CD4-positive, alpha-beta memory T cell (primary cell): Measurements from ENCODE around the gene DHRS3. TPM values are rescaled to one million over a fixed set of nuclear protein-coding genes. Genes with fewer than 3 reads are reported as not detected.

Experiments
- CTCF ChIA-PET: fragments of 350-600 bp; sonication (Branson Sonifier 250); formaldehyde crosslinking; loops from one replicate; lab custom pipeline; 2021; ENCODE audit warnings: inconsistent platforms; ENCODE audit not compliant: partially characterized antibody; lab: Charles Lee
- POLR2A ChIA-PET: fragments of 350-600 bp; sonication (Branson Sonifier 250); formaldehyde crosslinking; loops from one replicate; lab custom pipeline; 2021; ENCODE audit not compliant: partially characterized antibody; lab: Charles Lee
- DNase-seq, 5 donors: peaks; one replicate each; pipeline versions ENCODE4 v3.0.0 to v3.0.0-alpha.2; 2020 to 2022; ENCODE audit warnings: mixed read lengths in 1 of 5
- H3K27ac ChIP-seq: one replicate; pipeline ENCODE4 v1.7.0; 2013; ENCODE audit warnings: low read depth, low read length
- H3K27me3 ChIP-seq: 2 replicates; pipeline ENCODE4 v1.7.0; 2013; ENCODE audit warnings: mild to moderate bottlenecking, low read length, moderate library complexity; ENCODE audit not compliant: insufficient read depth
- H3K36me3 ChIP-seq: 2 replicates; pipeline ENCODE4 v1.7.0; 2013; ENCODE audit warnings: mild to moderate bottlenecking, low read length, moderate library complexity; ENCODE audit not compliant: insufficient read depth
- H3K4me1 ChIP-seq: 2 replicates; pipeline ENCODE4 v1.7.0; 2013; ENCODE audit warnings: mild to moderate bottlenecking, low read length, moderate library complexity; ENCODE audit not compliant: insufficient read depth
- H3K4me3 ChIP-seq, 2 donors: one replicate each; pipeline ENCODE4 v1.7.0; 2013; ENCODE audit warnings: low read length in 2 of 2, mild to moderate bottlenecking in 1 of 2
- H3K9me3 ChIP-seq, 2 donors: one replicate each; pipeline ENCODE4 v1.7.0; 2013; ENCODE audit warnings: low read length in 2 of 2, control low read depth in 1 of 2; ENCODE audit not compliant: control insufficient read depth in 1 of 2
- H3K27ac Mint-ChIP-seq, 7 donors: one replicate each; pipeline ENCODE4 v1.8.0; 2020 to 2021; ENCODE audit warnings: mixed read lengths in 7 of 7, mild to moderate bottlenecking in 6 of 7, inconsistent platforms in 3 of 7, moderate library complexity in 3 of 7
- H3K27me3 Mint-ChIP-seq, 2 donors: one replicate each; pipeline ENCODE4 v1.8.0; 2020 to 2021; ENCODE audit warnings: mixed read lengths in 2 of 2
- H3K36me3 Mint-ChIP-seq, 2 donors: one replicate each; pipeline ENCODE4 v1.8.0; 2020 to 2021; ENCODE audit warnings: mixed read lengths in 2 of 2, inconsistent platforms in 1 of 2, mild to moderate bottlenecking in 1 of 2
- H3K4me1 Mint-ChIP-seq, 4 donors: one replicate each; pipeline ENCODE4 v1.8.0; 2020 to 2021; ENCODE audit warnings: mixed read lengths in 4 of 4, mild to moderate bottlenecking in 1 of 4
- H3K4me3 Mint-ChIP-seq, 8 donors: one replicate each; pipeline ENCODE4 v1.8.0; 2020 to 2021; ENCODE audit warnings: mixed read lengths in 8 of 8, mild to moderate bottlenecking in 7 of 8, moderate library complexity in 6 of 8, inconsistent platforms in 3 of 8
- H3K9me3 Mint-ChIP-seq, 8 donors: one replicate each; pipeline ENCODE4 v1.8.0; 2020 to 2021; ENCODE audit warnings: mixed read lengths in 8 of 8, mild to moderate bottlenecking in 5 of 8, inconsistent platforms in 3 of 8, moderate library complexity in 1 of 8
- intact Hi-C: fragments of 100-400 bp; cut with micrococcal nuclease; formaldehyde crosslinking; loops from one replicate; pipeline ENCODE4 v1.15.1; 2023
- polyA plus RNA-seq, 2 donors: library from polyadenylated mRNA; unstranded; fragments of 300-500 nt; fragmentation: Illumina TruSeq; gene quantifications; one replicate each; pipeline ENCODE4 v1.2.3, GENCODE V29; 2021
- total RNA-seq, 2 experiments: library from RNA; stranded (reverse); gene quantifications; one replicate each; pipeline ENCODE4 v1.2.3, GENCODE V29; 2021

The DHRS3 gene
- total and polyA plus RNA-seq, 4 experiments from 2014 or later: 30.1 to 91.8 (median 64.0) TPM

DNA sequence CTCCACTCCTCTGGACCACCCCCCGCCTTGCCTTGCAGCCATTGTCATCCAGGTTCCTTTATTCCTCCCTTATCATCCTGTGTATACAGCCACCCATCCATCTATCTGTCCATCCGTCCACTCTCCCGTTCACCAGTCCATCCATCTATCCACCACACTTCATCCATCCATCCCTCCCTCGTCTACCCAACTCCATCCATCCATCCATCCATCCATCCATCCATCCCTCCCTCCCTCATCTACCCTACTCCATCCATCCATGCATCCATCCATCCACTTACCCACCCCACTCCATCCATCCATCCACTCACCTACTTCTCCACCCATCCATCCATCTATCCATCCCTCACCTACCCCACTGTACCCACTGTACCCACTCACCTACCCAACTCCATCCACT, 35.4 kb downstream of the DHRS3 start:
- H3K4me3 Mint-ChIP-seq: no peak overlapping the region
- no peaks in the 10 kb centered on the region for H3K9me3 Mint-ChIP-seq
- H3K9me3 ChIP-seq: no peaks in the 10 kb centered on the region
- H3K36me3 Mint-ChIP-seq: peaks cover 11 to 38% of the 10 kb centered on the region in 2 donors
- CTCF ChIA-PET: interaction anchor here (0.9 kb wide), 1 partner anchor 19 kb away, joined by 3 read pairs; no protein-coding TSS in a partner anchor
- peaks cover 5% of the 10 kb centered on the region for H3K36me3 ChIP-seq
- H3K27ac ChIP-seq: no peak overlapping the region
- H3K4me3 ChIP-seq: no peak overlapping the region
- H3K27me3 ChIP-seq: no peaks in the 10 kb centered on the region
- no peaks in the 10 kb centered on the region for H3K27me3 Mint-ChIP-seq
- H3K27ac Mint-ChIP-seq: peak overlapping the region in 3 of 7 donors; percentile 42 to 84 (median 80)
- intact Hi-C loops: no loop called here
- H3K4me1 Mint-ChIP-seq: peaks cover 0 to 4% (median 2%) of the 10 kb centered on the region in 4 donors
- DNase-seq: no peak
- POLR2A ChIA-PET: interaction anchor here (0.6 kb wide), 1 partner anchor 16 kb away, joined by 3 read pairs; no protein-coding TSS in a partner anchor
- H3K4me1 ChIP-seq: no peaks in the 10 kb centered on the region

DNA sequence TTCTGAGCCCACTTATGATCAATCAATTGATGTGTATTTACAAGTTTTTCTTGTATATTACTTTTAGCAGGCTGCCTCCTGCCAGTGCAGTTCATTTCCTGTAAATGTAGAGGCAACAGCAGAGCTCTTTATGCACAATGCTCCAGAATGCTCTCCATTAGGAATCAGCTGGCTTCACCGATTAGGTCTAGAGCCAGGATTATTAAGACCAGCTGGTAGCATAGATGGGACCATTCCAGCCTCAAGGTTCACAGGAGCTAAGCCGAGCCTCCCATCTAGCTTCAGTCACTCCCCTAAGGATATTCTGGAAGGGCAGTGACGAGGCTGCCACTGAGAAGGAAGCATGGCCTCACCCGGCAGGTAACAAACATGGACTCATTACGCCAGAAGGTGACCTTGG, 36.8 kb downstream of the DHRS3 start:
- CTCF ChIA-PET: no interaction called here

DNA sequence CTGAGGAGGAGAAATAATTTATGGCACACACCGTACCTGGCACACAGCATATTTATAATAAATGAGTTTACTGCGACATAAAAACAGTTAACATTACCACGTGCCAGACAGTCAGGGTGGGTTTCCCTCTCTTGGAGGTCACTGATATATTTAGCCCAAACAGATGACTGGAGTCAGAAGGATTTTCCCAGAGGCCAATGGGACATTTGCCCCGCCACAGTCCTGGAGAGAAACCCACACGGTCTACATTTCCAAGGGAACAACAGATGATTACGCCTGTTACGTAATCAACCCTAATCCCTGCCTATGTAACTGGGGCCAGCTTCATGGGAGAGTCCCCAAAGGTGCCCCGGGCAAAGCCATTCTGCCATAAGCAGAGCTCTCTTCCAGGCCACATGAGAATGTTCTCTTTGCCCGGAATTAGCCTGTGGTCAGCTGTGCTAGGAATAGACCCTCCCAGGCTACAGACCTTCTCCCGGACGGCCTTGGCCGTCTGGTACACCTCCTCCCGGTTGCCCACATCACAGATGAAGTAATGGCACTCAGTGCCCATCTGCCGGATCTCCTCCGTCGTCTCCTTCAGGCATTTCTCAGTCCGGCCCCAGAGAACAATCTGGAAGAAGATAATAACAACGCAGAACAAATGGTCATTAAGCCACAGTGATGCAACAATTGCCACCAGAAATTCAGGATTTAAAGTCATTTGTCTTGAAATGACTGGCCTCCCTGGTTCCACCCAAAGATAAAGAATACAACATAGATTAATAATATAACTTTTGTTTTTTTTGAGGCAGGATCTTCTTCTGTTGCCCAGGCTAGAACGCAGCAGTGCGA, 37.7 kb downstream of the DHRS3 start:
- Mint-ChIP-seq H3K36me3 (peaks cover 17 to 45% of the 10 kb centered on the region in 2 donors), H3K4me1 (peaks cover 0 to 5% (median 1%) of the 10 kb centered on the region in 4 donors), H3K4me3 (no peak overlapping the region), H3K27me3 (no peaks in the 10 kb centered on the region), H3K27ac (peak overlapping the region in 1 of 7 donors; percentile 51), H3K9me3 (no peaks in the 10 kb centered on the region)
- CTCF ChIA-PET: no interaction called here
- no peak overlapping the region for H3K4me3 ChIP-seq
- POLR2A ChIA-PET: no interaction called here
- no peak for DNase-seq
- no peaks in the 10 kb centered on the region for H3K27me3 ChIP-seq
- intact Hi-C loops: no loop called here
- no peaks in the 10 kb centered on the region for H3K4me1 ChIP-seq
- H3K27ac ChIP-seq: no peak overlapping the region
- no peaks in the 10 kb centered on the region for H3K9me3 ChIP-seq
- peaks cover 5% of the 10 kb centered on the region for H3K36me3 ChIP-seq

More for the DNA sequence above, 36.8 kb downstream of the DHRS3 start:
- Histone ChIP-seq H3K9me3 (no peaks in the 10 kb centered on the region), H3K27ac (no peak overlapping the region), H3K36me3 (peaks cover 5% of the 10 kb centered on the region), H3K4me1 (no peaks in the 10 kb centered on the region), H3K27me3 (no peaks in the 10 kb centered on the region), H3K4me3 (no peak overlapping the region)
- H3K36me3 Mint-ChIP-seq: peaks cover 17 to 42% of the 10 kb centered on the region in 2 donors
- H3K27ac Mint-ChIP-seq: peak overlapping the region in 1 of 7 donors; percentile 9
- no peaks in the 10 kb centered on the region for H3K9me3 Mint-ChIP-seq
- no peak for DNase-seq
- intact Hi-C loops: no loop called here
- POLR2A ChIA-PET: no interaction called here
- no peaks in the 10 kb centered on the region for H3K27me3 Mint-ChIP-seq
- H3K4me1 Mint-ChIP-seq: peaks cover 0 to 5% (median 1%) of the 10 kb centered on the region in 4 donors
- no peak overlapping the region for H3K4me3 Mint-ChIP-seq

DNA sequence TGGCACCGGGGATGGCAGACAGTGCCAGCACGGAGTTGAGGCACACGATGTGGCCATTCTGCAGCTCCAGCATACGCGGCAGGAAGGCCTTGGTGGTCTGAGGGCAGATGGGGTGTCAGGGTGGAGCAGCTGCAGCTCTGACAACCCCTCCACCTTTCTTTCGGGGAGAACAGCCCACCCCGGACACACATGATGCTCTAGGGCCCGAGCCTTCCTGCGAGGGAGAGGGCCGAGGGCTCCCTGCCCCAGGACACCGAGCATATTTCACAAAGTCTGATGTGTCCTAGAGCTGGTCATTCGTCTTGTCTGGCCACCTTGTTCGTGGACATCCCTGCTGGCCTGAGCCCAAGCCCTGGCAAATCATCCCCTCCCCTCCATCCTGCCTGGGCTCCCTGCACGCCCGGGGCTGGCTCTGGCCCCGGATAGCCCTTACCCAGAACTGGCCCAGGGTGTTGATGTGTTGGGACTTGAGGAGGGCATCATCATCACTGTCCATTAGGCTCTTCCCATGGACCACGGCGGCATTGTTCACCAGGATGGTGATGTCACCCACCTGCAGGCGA, 39.1 kb downstream of the DHRS3 start:
- H3K27me3 Mint-ChIP-seq: no peaks in the 10 kb centered on the region
- Histone ChIP-seq H3K27ac (no peak overlapping the region), H3K27me3 (no peaks in the 10 kb centered on the region), H3K9me3 (no peaks in the 10 kb centered on the region), H3K36me3 (peaks cover 10% of the 10 kb centered on the region), H3K4me1 (no peaks in the 10 kb centered on the region), H3K4me3 (no peak overlapping the region)
- no peak overlapping the region for H3K4me3 Mint-ChIP-seq
- no peaks in the 10 kb centered on the region for H3K9me3 Mint-ChIP-seq
- H3K4me1 Mint-ChIP-seq: peaks cover 0 to 5% (median 1%) of the 10 kb centered on the region in 4 donors
- intact Hi-C loops: no loop called here
- no peak for DNase-seq
- POLR2A ChIA-PET: no interaction called here
- H3K27ac Mint-ChIP-seq: no peak overlapping the region
- peaks cover 17 to 50% of the 10 kb centered on the region in 2 donors for H3K36me3 Mint-ChIP-seq
- CTCF ChIA-PET: no interaction called here

DNA sequence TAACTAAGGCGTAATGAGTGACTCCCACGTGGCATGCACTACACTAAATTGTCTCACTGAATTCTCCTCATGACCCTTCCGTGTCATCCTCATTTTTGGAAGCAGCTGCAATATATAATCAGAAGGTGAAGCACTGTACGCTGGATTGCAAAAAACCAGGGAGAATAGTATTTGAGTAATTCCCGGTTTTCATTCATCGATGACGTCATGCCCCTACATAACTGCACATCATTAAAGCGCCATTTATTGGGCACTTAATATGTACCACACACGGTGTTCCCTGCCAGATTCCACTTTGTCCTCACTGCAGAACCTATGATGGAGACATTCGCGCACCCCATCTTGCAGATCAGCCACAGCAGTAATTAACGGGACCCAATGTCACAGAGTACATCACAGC, 41.0 kb downstream of the DHRS3 start:
- Mint-ChIP-seq H3K36me3 (peaks cover 19 to 62% of the 10 kb centered on the region in 2 donors), H3K27me3 (no peaks in the 10 kb centered on the region), H3K4me1 (peaks cover 0 to 3% (median 0%) of the 10 kb centered on the region in 4 donors), H3K27ac (no peak overlapping the region), H3K9me3 (no peaks in the 10 kb centered on the region), H3K4me3 (no peak overlapping the region)
- no peak for DNase-seq
- intact Hi-C loops: no loop called here
- H3K27ac ChIP-seq: no peak overlapping the region
- no peaks in the 10 kb centered on the region for H3K4me1 ChIP-seq
- H3K4me3 ChIP-seq: no peak overlapping the region
- no peaks in the 10 kb centered on the region for H3K27me3 ChIP-seq
- CTCF ChIA-PET: no interaction called here
- POLR2A ChIA-PET: no interaction called here
- H3K9me3 ChIP-seq: no peaks in the 10 kb centered on the region
- H3K36me3 ChIP-seq: peaks cover 20% of the 10 kb centered on the region

DNA sequence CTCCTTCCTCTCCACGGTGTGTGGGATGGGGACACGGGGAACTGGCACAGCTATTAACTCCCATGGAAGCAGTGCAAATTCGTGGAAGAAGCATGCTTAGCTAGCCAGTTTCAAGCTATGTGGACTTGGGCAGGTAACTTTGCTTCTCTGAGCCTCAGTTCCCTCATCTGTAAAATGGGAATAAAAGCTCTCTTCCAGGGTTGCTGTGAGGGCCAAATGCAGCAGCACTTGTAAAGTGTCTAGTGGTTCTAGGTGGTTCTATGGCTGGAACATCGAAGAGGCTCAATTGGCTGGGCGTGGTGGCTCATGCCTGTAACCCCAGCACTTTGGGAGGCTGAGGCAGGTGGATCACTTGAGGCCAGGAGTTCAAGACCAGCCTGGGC, 43.3 kb downstream of the DHRS3 start:
- no peaks in the 10 kb centered on the region for H3K9me3 ChIP-seq
- H3K4me1 Mint-ChIP-seq: peaks cover 0 to 3% (median 0%) of the 10 kb centered on the region in 4 donors
- no peaks in the 10 kb centered on the region for H3K9me3 Mint-ChIP-seq
- no peak overlapping the region for H3K4me3 Mint-ChIP-seq
- CTCF ChIA-PET: no interaction called here
- H3K27me3 Mint-ChIP-seq: no peaks in the 10 kb centered on the region
- intact Hi-C loops: no loop called here
- H3K27ac ChIP-seq: no peak overlapping the region
- no peaks in the 10 kb centered on the region for H3K4me1 ChIP-seq
- POLR2A ChIA-PET: no interaction called here
- H3K27ac Mint-ChIP-seq: no peak overlapping the region
- H3K36me3 Mint-ChIP-seq: peaks cover 11 to 60% of the 10 kb centered on the region in 2 donors
- H3K4me3 ChIP-seq: no peak overlapping the region
- H3K36me3 ChIP-seq: peaks cover 20% of the 10 kb centered on the region
- H3K27me3 ChIP-seq: no peaks in the 10 kb centered on the region
- DNase-seq: no peak

DNA sequence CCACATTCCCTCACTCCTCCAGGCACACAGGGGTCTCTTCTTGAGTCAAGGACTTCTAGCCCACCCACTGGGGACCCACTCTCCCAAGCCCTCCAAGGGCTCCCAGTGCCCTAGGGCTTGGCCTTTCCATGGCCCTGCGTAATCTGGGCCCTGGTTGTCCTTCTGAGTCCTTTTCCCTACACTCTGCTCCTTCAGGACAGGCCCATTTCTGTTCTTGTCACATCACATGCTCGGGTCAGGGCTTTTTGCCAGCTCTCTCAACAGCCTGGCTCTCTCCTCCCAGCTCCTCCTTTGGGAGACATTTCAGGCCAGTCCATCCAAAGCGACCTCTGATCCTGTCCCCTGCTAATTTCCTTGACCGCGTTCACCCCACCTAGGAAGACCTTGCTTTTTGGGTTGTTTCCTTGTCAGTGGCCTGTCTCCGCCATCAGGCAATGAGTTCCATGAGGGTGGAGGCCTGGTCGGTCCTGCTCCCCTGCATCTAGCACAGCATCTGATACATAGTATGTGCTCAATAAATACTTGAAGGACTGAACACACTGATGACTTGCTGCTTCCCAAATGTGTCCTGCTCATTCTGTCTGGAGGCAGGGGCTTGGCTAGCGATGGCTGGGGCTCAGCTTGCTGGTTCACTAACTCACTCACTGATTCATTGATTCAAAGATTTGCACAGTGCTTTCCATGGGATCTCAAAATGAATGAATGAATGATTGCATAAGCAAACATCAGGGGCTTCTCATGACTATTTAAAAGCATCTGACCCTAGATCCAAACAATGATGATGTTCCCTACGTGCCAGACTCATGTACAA, 44.8 kb downstream of the DHRS3 start:
- H3K36me3 ChIP-seq: peaks cover 15% of the 10 kb centered on the region
- Mint-ChIP-seq H3K27me3 (no peaks in the 10 kb centered on the region), H3K4me3 (peak overlapping the region in 2 of 8 donors; percentile 4 to 46), H3K9me3 (no peaks in the 10 kb centered on the region), H3K36me3 (peaks cover 11 to 56% of the 10 kb centered on the region in 2 donors), H3K4me1 (peaks cover 0 to 3% (median 0%) of the 10 kb centered on the region in 4 donors), H3K27ac (peak overlapping the region in 4 of 7 donors; percentile 35 to 87 (median 56))
- H3K4me3 ChIP-seq: no peak overlapping the region
- no peak overlapping the region for H3K27ac ChIP-seq
- H3K9me3 ChIP-seq: no peaks in the 10 kb centered on the region
- ChIA-PET CTCF (no interaction called here), POLR2A (no interaction called here)
- intact Hi-C loops: no loop called here
- DNase-seq: no peak
- no peaks in the 10 kb centered on the region for H3K4me1 ChIP-seq
- H3K27me3 ChIP-seq: no peaks in the 10 kb centered on the region
